Gastrocnemius medialis (tissue), 4 donors: Measurements from ENCODE around the gene ZNF205. TPM values are rescaled to one million over a fixed set of nuclear protein-coding genes. Genes with fewer than 3 reads are reported as not detected.

Experiments used
- ATAC-seq, 2 donors: fragments of 150-250 bp; one replicate each; pipeline ENCODE4 v1.9.1; 2016
- DNase-seq, 2 donors: peaks; one replicate each; pipeline ENCODE4 v3.0.0-alpha.2; 2019
- H3K27ac ChIP-seq, 4 donors: fragments of 200-600 bp; sonication (generic); 1 replicate in 1 of 4; 2 replicates in 3 of 4; pipeline ENCODE4 v1.5.1; 2016 to 2018; ENCODE audit warnings: mild to moderate bottlenecking in 2 of 4, moderate library complexity in 1 of 4
- H3K27me3 ChIP-seq, 3 donors: fragments of 200-600 bp; sonication (generic) in 2 of 3; 1 replicate in 1 of 3; 2 replicates in 2 of 3; pipeline versions ENCODE4 v1.5.1 to v1.6.0; 2016 to 2019; ENCODE audit warnings: mild to moderate bottlenecking in 1 of 3, moderate library complexity in 1 of 3
- H3K36me3 ChIP-seq, 2 donors: fragments of 200-600 bp; sonication (generic) in 1 of 2; one replicate each; pipeline ENCODE4 v1.5.1; 2017 to 2018
- H3K4me1 ChIP-seq, 2 donors: fragments of 200-600 bp; sonication (generic) in 1 of 2; one replicate each; pipeline ENCODE4 v1.5.1; 2016 to 2017; ENCODE audit warnings: mild to moderate bottlenecking in 2 of 2
- H3K4me3 ChIP-seq, 4 donors: fragments of 200-600 bp; sonication (generic) in 3 of 4; 1 replicate in 1 of 4; 2 replicates in 3 of 4; pipeline ENCODE4 v1.5.1; 2016 to 2019; ENCODE audit warnings: mild to moderate bottlenecking in 2 of 4
- H3K9me3 ChIP-seq, 3 donors: fragments of 200-600 bp; sonication (generic) in 2 of 3; 1 replicate in 1 of 3; 2 replicates in 2 of 3; pipeline ENCODE4 v1.5.1; 2016 to 2019
- CTCF ChIP-seq, 5 experiments: fragments of 450-650 bp in 3 of 5; fragments of 200-600 bp in 2 of 5; sonication (generic) in 2 of 5; IDR thresholded peaks in 4 of 5; conservative IDR thresholded peaks in 1 of 5; 1 replicate in 4 of 5; 2 replicates in 1 of 5; pipeline ENCODE4 v1.5.1; 2016 to 2019; ENCODE audit warnings: antibody characterized with exemption in 5 of 5, mild to moderate bottlenecking in 3 of 5, moderate library complexity in 3 of 5
- POLR2A ChIP-seq, 2 donors: fragments of 450-650 bp; IDR thresholded peaks; one replicate each; pipeline ENCODE4 v1.6.1; 2017; ENCODE audit warnings: antibody characterized with exemption in 2 of 2, mild to moderate bottlenecking in 2 of 2, moderate library complexity in 2 of 2
- in situ Hi-C, 4 donors: fragments of 200-750 bp; cut with MboI; loops; one replicate each; pipeline versions ENCODE4 v1.15.0 to v1.8.0; 2017; ENCODE audit warnings: low sequenced_read_pairs in 4 of 4
- intact Hi-C: fragments of 100-400 bp; cut with DNase I; formaldehyde crosslinking; loops from one replicate; pipeline ENCODE4 v1.15.1; 2023; ENCODE audit warnings: low total_unique reads
- total RNA-seq, 4 donors: library from RNA; depleted of rRNA; stranded (reverse); fragments of >200 nt; gene quantifications; one replicate each; pipeline versions ENCODE4 v1.1.0 to v1.2.3, GENCODE V29; 2016

ZNF205 gene
- total RNA-seq, 4 donors from 2014 or later: 4.8 to 10.8 (median 6.1) TPM

GRCh38 chr16:3133844-3134243, 21.5 kb downstream of the ZNF205 start:
- intact Hi-C loops: loop anchor here (1.0 kb wide), 3 partner anchors 16 to 47 kb away; no protein-coding TSS in a partner anchor

GRCh38 chr16:3134338-3135125, 22.1 kb downstream of the ZNF205 start, which contains the start of gene ZNF213:
Gene ZNF213 (plus strand): TSS chr16:3135029. CDS start chr16:3137281, 2,252 bp downstream.
- H3K36me3 ChIP-seq: peaks cover 0 to 14% of the 10 kb centered on the region in 2 donors
- no peaks in the 10 kb centered on the region for H3K9me3 ChIP-seq
- peak within 1 kb of the TSS; percentile 76 to 99 (median 88) for H3K4me3 ChIP-seq
- peak; percentile 96 to 97 for DNase-seq
- peaks cover 28 to 49% of the 10 kb centered on the region in 2 donors for H3K4me1 ChIP-seq
- TF ChIP-seq POLR2A (IDR thresholded peaks at IDR 0.05) (peak; percentile 87 to 93), CTCF (IDR thresholded peaks at IDR 0.05 in 4 of 5, conservative IDR thresholded peaks at IDR 0.05 in 1 of 5) (no peak)
- no peaks in the 10 kb centered on the region for H3K27me3 ChIP-seq
- in situ Hi-C loops: no loop called here
- peak; percentile 99 to 100 for ATAC-seq
- intact Hi-C loops: loop anchor here (1.0 kb wide), 3 partner anchors 16 to 47 kb away; no protein-coding TSS in a partner anchor
- peak within 1 kb of the TSS; percentile 87 to 96 (median 93) for H3K27ac ChIP-seq

More at GRCh38 chr16:3133844-3134243, 21.5 kb downstream of the ZNF205 start:
- Histone ChIP-seq H3K27ac (peak overlapping the region; percentile 87 to 96 (median 93)), H3K27me3 (no peaks in the 10 kb centered on the region), H3K4me3 (peak overlapping the region; percentile 76 to 95 (median 88)), H3K4me1 (peaks cover 35 to 51% of the 10 kb centered on the region in 2 donors), H3K9me3 (no peaks in the 10 kb centered on the region), H3K36me3 (peaks cover 0 to 13% of the 10 kb centered on the region in 2 donors)
- in situ Hi-C loops: no loop called here
- ATAC-seq (no peak), DNase-seq (no peak)
- TF ChIP-seq CTCF (IDR thresholded peaks at IDR 0.05 in 4 of 5, conservative IDR thresholded peaks at IDR 0.05 in 1 of 5) (no peak), POLR2A (IDR thresholded peaks at IDR 0.05) (no peak)

- intact Hi-C loops (no loop called here), in situ Hi-C loops (no loop called here)
- H3K27ac ChIP-seq: peak overlapping the region; percentile 87 to 96 (median 93)
- H3K4me3 ChIP-seq: peak overlapping the region; percentile 76 to 99 (median 88)
- no peak for DNase-seq
- H3K36me3 ChIP-seq: peaks cover 0 to 14% of the 10 kb centered on the region in 2 donors
- H3K4me1 ChIP-seq: peaks cover 24 to 49% of the 10 kb centered on the region in 2 donors
- no peak for TF ChIP-seq POLR2A (IDR thresholded peaks at IDR 0.05)
- no peak for TF ChIP-seq CTCF (IDR thresholded peaks at IDR 0.05 in 4 of 5, conservative IDR thresholded peaks at IDR 0.05 in 1 of 5)
- H3K27me3 ChIP-seq: no peaks in the 10 kb centered on the region
- ATAC-seq: peak in 1 of 2 donors; percentile 8
- no peaks in the 10 kb centered on the region for H3K9me3 ChIP-seq
These were observed 22.8 kb downstream of the ZNF205 start for GRCh38 chr16:3135126-3135715.

- in situ Hi-C loops: no loop called here
- Histone ChIP-seq H3K27me3 (no peaks in the 10 kb centered on the region), H3K27ac (peak overlapping the region in 2 of 4 donors; percentile 31 to 96), H3K4me1 (peaks cover 30 to 62% of the 10 kb centered on the region in 2 donors), H3K4me3 (no peak overlapping the region), H3K9me3 (no peaks in the 10 kb centered on the region), H3K36me3 (peaks cover 0 to 23% of the 10 kb centered on the region in 2 donors)
- intact Hi-C loops: no loop called here
- TF ChIP-seq POLR2A (IDR thresholded peaks at IDR 0.05) (no peak), CTCF (IDR thresholded peaks at IDR 0.05 in 4 of 5, conservative IDR thresholded peaks at IDR 0.05 in 1 of 5) (no peak)
- no peak for DNase-seq
- ATAC-seq: no peak
These were observed 24.9 kb downstream of the ZNF205 start for GRCh38 chr16:3137267-3137666.
